ENCODE data around the gene RAB25. TPM values are rescaled to one million over a fixed set of nuclear protein-coding genes. Genes with fewer than 3 reads are reported as not detected.

RAB25 gene
- total and polyA plus RNA-seq, 2 of the 13 experiments (the other 11 are each of a cell fraction or from before 2014, with no cell fraction given) = 0.20 to 0.22 TPM

DNA sequence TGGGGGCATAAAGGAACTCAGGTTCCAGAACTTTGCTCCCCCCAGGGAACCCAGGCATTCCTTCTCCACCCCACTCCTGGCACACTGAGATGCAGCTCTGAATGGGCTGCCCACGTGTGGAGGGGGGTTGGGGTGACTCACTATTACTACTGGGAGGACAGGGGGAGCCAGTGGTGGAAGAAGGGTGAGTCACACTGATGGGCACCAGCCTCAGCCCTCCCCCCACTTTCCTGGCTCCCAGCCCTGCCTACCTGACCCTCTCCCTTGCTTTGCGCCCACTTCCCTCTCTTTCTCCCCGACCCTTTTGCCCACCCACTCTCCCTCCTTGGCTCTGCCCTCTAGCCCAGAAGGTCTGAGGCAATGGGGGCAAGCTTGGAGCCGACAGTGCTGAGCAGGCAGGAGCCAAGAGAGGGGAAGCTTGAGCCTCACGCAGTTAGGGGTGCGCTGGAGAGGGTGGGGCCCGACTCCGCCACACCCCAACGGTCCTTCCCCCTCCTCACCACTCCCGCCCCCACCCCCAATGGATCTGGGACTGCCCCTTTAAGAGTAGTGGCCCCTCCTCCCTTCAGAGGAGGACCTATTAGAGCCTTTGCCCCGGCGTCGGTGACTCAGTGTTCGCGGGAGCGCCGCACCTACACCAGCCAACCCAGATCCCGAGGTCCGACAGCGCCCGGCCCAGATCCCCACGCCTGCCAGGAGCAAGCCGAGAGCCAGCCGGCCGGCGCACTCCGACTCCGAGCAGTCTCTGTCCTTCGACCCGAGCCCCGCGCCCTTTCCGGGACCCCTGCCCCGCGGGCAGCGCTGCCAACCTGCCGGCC, 53.4 kb downstream of the RAB25 start, which contains the start of gene LMNA (continued):
- TF ChIP-seq MIXL1 (CRISPR knock-in tag; IDR thresholded peaks at IDR 0.05) (no peak), ZNF766 (CRISPR knock-in tag; IDR thresholded peaks at IDR 0.05; ENCODE audit: borderline replicate concordance) (no peak), AGO2 (optimal IDR thresholded peaks at IDR 0.05; ENCODE audit: low read depth, low read length) (no peak), THRA (CRISPR knock-in tag; IDR thresholded peaks at IDR 0.05; ENCODE audit: borderline replicate concordance) (0 out of 2 replicates have a peak, but pooled peaks have one; percentile 13), ZNF761 (CRISPR knock-in tag; conservative IDR thresholded peaks at IDR 0.05) (no peak), THYN1 (CRISPR knock-in tag; IDR thresholded peaks at IDR 0.05; ENCODE audit: borderline replicate concordance, low read depth) (no peak), ZNF143 (CRISPR knock-in tag; IDR thresholded peaks at IDR 0.05) (no peak), HNRNPH1 (optimal IDR thresholded peaks at IDR 0.05; ENCODE audit: low read depth, low read length) (no peak), FOXP4 (CRISPR knock-in tag; IDR thresholded peaks at IDR 0.05) (no peak), RORA (CRISPR knock-in tag; IDR thresholded peaks at IDR 0.05) (no peak), ZNF354B (CRISPR knock-in tag; IDR thresholded peaks at IDR 0.05) (no peak), ZNF331 (CRISPR knock-in tag; IDR thresholded peaks at IDR 0.05) (no peak), NONO (IDR thresholded peaks at IDR 0.05) (no peak), NONO (CRISPR knock-in tag; conservative IDR thresholded peaks at IDR 0.05) (no peak), ZNF326 (CRISPR knock-in tag; IDR thresholded peaks at IDR 0.05; ENCODE audit: borderline replicate concordance) (no peak), CHD2 (IDR thresholded peaks at IDR 0.05; ENCODE audit: low read depth, low read length) (no peak)
- TF ChIP-seq, protein P1, sequence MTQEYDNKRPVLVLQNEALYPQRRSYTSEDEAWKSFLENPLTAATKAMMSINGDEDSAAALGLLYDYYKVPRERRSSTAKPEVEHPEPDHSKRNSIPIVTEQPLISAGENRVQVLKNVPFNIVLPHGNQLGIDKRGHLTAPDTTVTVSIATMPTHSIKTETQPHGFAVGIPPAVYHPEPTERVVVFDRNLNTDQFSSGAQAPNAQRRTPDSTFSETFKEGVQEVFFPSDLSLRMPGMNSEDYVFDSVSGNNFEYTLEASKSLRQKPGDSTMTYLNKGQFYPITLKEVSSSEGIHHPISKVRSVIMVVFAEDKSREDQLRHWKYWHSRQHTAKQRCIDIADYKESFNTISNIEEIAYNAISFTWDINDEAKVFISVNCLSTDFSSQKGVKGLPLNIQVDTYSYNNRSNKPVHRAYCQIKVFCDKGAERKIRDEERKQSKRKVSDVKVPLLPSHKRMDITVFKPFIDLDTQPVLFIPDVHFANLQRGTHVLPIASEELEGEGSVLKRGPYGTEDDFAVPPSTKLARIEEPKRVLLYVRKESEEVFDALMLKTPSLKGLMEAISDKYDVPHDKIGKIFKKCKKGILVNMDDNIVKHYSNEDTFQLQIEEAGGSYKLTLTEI (CRISPR knock-in tag; conservative IDR thresholded peaks at IDR 0.05) = no peak
- TF ChIP-seq, protein P2, sequence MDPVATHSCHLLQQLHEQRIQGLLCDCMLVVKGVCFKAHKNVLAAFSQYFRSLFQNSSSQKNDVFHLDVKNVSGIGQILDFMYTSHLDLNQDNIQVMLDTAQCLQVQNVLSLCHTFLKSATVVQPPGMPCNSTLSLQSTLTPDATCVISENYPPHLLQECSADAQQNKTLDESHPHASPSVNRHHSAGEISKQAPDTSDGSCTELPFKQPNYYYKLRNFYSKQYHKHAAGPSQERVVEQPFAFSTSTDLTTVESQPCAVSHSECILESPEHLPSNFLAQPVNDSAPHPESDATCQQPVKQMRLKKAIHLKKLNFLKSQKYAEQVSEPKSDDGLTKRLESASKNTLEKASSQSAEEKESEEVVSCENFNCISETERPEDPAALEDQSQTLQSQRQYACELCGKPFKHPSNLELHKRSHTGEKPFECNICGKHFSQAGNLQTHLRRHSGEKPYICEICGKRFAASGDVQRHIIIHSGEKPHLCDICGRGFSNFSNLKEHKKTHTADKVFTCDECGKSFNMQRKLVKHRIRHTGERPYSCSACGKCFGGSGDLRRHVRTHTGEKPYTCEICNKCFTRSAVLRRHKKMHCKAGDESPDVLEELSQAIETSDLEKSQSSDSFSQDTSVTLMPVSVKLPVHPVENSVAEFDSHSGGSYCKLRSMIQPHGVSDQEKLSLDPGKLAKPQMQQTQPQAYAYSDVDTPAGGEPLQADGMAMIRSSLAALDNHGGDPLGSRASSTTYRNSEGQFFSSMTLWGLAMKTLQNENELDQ (CRISPR knock-in tag; IDR thresholded peaks at IDR 0.05; ENCODE audit: borderline replicate concordance) = no peak
- TF ChIP-seq, protein P3, sequence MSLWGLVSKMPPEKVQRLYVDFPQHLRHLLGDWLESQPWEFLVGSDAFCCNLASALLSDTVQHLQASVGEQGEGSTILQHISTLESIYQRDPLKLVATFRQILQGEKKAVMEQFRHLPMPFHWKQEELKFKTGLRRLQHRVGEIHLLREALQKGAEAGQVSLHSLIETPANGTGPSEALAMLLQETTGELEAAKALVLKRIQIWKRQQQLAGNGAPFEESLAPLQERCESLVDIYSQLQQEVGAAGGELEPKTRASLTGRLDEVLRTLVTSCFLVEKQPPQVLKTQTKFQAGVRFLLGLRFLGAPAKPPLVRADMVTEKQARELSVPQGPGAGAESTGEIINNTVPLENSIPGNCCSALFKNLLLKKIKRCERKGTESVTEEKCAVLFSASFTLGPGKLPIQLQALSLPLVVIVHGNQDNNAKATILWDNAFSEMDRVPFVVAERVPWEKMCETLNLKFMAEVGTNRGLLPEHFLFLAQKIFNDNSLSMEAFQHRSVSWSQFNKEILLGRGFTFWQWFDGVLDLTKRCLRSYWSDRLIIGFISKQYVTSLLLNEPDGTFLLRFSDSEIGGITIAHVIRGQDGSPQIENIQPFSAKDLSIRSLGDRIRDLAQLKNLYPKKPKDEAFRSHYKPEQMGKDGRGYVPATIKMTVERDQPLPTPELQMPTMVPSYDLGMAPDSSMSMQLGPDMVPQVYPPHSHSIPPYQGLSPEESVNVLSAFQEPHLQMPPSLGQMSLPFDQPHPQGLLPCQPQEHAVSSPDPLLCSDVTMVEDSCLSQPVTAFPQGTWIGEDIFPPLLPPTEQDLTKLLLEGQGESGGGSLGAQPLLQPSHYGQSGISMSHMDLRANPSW (CRISPR knock-in tag; IDR thresholded peaks at IDR 0.05; ENCODE audit: borderline replicate concordance) = no peak
